NCI-H510A (cell line): ENCODE data around the gene STH.

Source experiments
- DNase-seq: peaks from one replicate; lab custom pipeline; 2025; lab: John Stamatoyannopoulos, UW

STH gene

DNA sequence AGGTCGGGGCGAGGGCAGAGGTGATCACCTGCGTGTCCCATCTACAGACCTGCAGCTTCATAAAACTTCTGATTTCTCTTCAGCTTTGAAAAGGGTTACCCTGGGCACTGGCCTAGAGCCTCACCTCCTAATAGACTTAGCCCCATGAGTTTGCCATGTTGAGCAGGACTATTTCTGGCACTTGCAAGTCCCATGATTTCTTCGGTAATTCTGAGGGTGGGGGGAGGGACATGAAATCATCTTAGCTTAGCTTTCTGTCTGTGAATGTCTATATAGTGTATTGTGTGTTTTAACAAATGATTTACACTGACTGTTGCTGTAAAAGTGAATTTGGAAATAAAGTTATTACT lies 28.9 kb downstream of the STH start:
- DNase-seq: no peak

GRCh38 chr17:46028374-46028773 lies 29.3 kb downstream of the STH start:
- no peak for DNase-seq

- DNase-seq: no peak
Measured at GRCh38 chr17:46028981-46029565, 30.0 kb downstream of the STH start.

GRCh38 chr17:46029627-46030026 lies 30.6 kb downstream of the STH start:
- no peak for DNase-seq

DNA sequence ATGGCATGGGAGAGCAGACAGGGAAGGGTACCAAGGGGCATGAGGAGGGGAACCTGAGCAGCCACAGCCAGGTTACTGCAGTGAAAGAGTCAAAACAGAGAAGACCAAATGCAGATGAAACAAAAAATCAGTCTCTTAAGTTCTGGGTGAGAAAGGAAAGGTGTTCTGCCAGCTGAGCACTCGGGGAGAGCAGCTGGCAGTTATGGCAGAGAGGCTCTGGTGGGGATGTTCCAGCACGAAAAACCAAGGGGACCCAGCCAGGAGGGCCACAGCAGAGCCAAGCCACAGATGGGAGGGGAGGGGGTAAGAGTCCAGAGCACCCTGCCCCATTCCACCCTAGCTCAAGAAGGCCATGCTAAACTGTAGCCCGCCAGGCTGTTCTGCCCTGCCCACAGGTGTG lies 31.7 kb downstream of the STH start:
- no peak for DNase-seq

DNA sequence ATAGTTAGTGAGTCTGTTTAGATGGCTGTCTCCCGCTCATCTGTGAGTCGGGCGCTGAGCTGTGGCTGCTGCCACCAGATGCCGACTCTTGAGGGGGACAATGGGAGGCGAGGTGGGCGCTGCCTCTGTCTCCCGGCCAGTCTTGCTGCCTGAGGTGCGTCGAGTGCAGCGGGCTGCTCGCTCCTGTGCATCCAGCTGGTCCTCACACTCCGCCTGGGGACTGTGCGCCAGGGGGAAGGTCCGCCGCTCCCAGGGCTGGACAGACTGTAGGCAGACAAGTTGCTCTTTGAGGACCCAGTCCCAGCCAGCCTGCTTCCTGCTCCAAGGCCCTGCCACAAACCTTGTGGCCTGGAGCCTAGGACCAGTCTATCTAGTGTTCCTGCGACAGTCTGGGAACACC lies 32.4 kb downstream of the STH start:
- DNase-seq: no peak

DNA sequence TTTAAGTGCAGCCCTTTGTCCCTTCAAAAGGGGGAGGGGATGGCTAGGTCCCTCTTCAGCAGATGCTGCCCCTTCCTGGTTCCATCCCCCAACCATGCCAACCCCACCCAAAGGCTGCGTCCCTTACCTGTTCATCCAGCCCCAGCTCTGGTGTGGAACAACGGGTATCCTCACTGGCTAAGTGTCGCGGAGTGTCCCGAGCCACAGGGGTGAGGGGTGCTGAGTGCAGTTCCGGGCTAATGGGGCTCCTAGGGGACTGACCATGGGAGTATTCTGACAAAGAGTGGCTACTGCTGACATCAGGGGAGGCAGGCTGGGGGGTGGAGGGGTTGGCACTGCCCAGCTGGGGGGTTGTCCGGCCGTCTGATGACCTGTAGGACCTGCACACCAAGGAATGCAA lies 32.9 kb downstream of the STH start:
- no peak for DNase-seq

GRCh38 chr17:46032909-46033308 lies 33.9 kb downstream of the STH start:
- no peak for DNase-seq

DNA sequence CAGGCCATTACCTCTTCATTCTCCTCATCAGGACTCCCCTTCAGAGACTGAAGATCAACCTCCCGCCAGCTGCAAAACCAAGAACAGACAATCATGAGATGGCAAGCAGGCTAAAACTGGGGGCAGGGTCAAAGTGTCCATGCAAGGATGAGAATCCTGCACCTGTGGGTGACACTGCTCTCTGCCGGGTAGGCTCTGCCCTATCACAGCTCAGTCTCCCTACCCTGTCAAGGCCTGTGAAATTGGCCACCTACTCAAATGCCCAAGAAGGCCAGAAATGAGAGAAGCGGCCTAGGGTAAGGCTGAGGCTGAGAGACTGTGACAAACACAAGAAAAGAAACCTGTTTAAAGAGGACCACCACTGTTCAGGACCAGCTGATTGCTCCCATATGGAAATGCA lies 34.3 kb downstream of the STH start:
- no peak for DNase-seq

GRCh38 chr17:46035112-46035818 lies 36.2 kb downstream of the STH start:
- DNase-seq: no peak

- no peak for DNase-seq
Measured at GRCh38 chr17:46036491-46036890, 37.4 kb downstream of the STH start.

DNA sequence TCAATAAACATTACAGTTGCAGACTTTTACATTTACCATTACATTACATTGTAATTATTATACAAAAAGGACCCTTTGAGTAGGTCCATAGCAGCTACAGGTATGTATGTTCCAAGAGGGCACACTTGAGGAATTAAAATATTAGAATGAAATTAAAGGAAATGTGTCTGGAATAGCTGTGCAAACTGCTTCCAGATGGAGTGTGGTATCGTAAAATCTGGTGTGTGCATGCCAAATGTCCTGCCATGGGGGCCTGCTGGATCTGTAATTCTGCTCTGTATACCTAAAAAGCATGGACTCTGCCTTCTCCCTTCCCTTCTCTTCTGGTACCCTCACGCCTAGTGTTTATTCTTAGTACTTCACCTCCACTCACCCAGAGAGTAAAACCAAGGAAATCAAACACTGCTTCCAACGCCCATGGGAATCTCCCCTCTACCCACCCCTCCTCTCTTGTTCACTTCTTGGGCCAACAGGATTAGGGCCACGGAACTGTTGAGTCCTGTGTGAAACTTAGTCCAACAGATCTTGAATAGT lies 38.7 kb downstream of the STH start:
- no peak for DNase-seq

DNA sequence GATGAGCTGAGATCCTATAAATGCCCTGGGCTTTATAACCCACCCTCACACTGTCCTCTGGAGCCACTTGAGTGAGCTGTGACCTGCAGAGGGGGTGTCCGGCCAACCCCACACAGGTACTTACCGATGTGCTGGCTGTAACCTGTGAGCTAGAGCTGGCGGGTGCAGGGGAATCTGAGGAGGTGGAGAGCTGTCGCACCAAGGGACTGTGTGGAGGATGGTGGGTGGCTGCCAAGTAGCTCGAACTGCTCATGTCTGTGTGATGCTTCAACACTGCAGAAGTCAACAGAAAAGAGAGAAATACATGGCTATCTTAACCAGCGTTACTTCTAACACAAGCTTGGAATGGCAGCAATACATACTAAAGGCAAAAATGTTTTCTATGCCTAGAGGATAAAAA lies 39.4 kb downstream of the STH start:
- no peak for DNase-seq

DNA sequence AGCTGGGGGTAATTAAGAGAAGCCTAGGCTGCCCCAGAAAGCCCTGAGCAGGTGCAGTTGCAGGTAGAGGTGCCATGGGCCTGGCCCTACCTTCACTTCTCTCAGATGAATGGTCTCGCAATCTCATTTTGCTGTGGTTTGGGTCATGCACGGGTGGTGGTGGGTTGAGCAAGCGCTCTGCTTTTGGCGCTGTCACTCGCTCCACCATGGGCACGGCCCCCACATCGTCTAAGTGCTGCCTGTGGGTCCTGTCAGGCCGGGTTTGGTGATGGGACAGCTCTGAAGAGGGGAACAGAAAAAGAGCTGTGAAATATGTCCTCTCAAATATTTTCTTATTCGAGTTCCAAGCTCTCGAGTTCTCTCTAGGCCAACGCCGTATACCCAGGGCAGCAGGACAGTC lies 39.9 kb downstream of the STH start:
- no peak for DNase-seq

DNA sequence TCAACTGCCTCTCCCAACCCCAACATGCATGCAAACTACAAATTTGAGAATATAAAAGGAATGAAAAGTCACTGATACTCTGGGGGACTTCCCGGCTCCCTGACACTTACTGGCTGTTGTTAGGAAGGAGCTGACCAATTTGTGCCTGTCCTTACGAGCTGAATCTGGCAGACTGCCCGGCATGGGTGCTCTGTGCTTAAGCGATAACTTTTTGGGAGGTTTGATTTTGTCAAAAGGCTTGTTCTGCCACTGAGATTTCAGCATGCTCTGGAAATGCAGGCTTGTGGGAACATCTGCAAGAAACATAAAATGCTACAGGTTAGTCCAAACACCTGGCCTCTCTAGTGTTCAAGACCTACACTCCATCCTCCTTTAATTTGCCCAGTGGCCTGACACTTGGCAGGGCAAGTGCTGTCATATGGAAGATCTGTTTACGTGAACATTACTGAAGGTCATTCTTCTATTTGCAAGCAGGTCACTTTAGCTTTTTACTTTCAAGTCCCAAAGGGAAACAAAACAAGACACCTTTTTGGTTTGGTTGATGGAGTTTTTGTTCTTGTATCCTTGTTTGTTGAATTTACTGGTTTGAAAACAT lies 40.6 kb downstream of the STH start:
- no peak for DNase-seq

DNA sequence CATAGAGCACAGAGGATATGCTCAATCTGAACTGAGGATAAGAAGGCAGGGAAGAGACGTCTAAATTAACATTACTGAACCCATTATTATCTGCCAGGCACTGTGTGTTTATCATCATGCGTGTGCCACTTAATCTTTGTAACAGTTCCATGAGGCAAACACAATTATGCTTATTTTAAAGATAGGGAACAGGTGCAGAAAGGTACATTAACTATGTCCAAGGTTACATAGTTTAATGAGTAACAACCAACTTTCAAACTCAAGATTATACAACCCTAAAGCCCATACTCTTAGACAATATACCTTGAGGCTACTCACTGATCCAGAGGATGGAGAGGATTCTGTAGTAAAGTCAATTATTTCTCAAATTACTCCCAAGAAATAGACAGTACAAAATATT lies 43.2 kb downstream of the STH start:
- DNase-seq: no peak

- no peak for DNase-seq
Measured at GRCh38 chr17:46042925-46043324, 43.9 kb downstream of the STH start.

DNA sequence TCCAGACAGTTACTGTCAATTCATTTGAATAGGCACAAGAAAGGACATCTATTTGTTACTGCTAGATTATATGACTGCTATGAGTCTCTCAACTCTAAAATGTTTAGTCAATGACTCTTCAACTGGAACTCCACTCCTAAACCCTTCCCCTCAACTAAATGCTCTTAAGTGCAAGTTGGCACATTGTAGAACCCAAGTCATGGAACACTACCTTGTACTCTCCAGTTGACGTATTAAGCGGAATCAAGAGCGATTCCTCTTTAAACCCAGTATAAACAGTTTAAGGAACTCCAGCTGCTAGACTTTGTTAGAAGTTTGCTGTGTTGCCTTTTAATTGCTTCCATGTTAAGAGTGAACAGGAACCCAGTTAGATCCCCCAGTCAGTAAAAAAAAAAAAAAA lies 44.6 kb downstream of the STH start:
- no peak for DNase-seq

DNA sequence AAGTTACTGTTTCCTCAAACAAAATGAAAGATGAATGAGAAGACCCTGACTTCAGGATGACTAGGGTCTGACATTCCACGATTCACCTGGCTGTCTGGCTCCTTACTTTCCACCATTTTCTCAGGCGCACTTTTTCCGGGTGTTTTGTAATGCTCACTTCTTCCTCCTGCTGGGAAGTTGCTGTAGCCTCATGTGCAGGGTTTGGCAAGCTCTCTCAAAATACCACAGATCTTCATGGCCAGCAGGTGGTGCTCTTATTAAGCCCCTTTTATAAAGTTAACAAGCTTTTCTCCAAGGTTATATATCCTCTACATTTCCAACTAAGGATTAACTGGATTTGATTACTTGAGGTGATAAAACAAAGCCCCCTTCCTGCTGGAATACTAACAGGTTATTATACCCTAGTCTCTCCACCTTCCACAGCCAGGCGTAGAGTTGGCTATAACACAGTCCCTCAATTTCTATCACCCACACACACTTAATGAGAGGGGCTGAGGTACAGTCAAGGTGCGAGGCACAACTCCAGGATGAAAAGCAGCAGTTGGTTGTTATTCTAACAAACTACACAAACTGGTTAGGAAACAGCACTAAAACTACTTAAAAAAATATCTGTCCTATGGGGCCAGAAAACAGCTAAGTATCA lies 45.4 kb downstream of the STH start:
- peak; percentile 41 for DNase-seq

DNA sequence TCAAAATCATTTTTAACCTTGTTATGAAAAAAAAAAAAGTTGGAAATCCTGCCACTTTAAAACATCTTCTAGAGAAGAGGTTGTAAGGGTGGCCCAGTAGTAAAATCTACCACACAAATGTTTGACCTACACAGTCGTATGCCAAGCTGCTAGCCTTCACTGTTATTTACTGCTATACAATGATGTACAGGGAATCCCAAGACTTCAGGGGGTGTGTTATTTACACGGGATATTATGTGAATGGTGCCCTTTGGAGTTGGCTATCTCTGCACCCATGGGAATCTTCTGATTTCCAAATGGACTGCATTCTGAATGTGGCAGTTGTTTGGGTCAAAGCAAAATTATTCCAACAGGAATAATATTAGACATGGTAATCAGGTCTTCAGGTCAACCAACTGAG lies 45.9 kb downstream of the STH start:
- no peak for DNase-seq

GRCh38 chr17:46045639-46046038 lies 46.6 kb downstream of the STH start:
- peak; percentile 30 for DNase-seq

- no peak for DNase-seq
Measured at GRCh38 chr17:46046957-46047356, 47.9 kb downstream of the STH start.

- no peak for DNase-seq
Measured at GRCh38 chr17:46047398-46047797, 48.3 kb downstream of the STH start.
